ENCODE data around the gene ARG2. TPM values are rescaled to one million over a fixed set of nuclear protein-coding genes. Genes with fewer than 3 reads are reported as not detected.

Gene ARG2
- total and polyA plus RNA-seq, 2 experiments from 2014 or later: 11.0 to 12.9 TPM

GRCh38 chr14:67650151-67650550, 30.4 kb downstream of the ARG2 start:
- no peak for TF ChIP-seq CTCF (IDR thresholded peaks at IDR 0.05; ENCODE audit: low read depth, low read length)
- H3K4me3 ChIP-seq: no peak overlapping the region
- peaks cover 48% of the 10 kb centered on the region for H3K36me3 ChIP-seq
- H3K27me3 ChIP-seq: no peaks in the 10 kb centered on the region
- no peaks in the 10 kb centered on the region for H3K4me1 ChIP-seq (ENCODE audit: low read depth)
- H3K27ac ChIP-seq: no peak overlapping the region
- no peaks in the 10 kb centered on the region for H3K9me3 ChIP-seq (ENCODE audit: low read depth)
- no peak for DNase-seq (ENCODE audit: low read depth in 1 of 2, low spot score in 1 of 2)

- no peaks in the 10 kb centered on the region for H3K4me1 ChIP-seq (ENCODE audit: low read depth)
- no peaks in the 10 kb centered on the region for H3K27me3 ChIP-seq
- TF ChIP-seq CTCF (IDR thresholded peaks at IDR 0.05; ENCODE audit: low read depth, low read length): no peak
- no peak overlapping the region for H3K4me3 ChIP-seq
- peaks cover 53% of the 10 kb centered on the region for H3K36me3 ChIP-seq
- peak in 1 of 2 donors; percentile 76 for DNase-seq (ENCODE audit: low read depth in 1 of 2, low spot score in 1 of 2)
- no peaks in the 10 kb centered on the region for H3K9me3 ChIP-seq (ENCODE audit: low read depth)
- H3K27ac ChIP-seq: no peak overlapping the region
Observed at GRCh38 chr14:67650694-67651093, 31.0 kb downstream of the ARG2 start.

- no peak for TF ChIP-seq CTCF (IDR thresholded peaks at IDR 0.05; ENCODE audit: low read depth, low read length)
- Histone ChIP-seq H3K4me3 (no peak overlapping the region), H3K4me1 (ENCODE audit: low read depth) (no peaks in the 10 kb centered on the region), H3K27me3 (no peaks in the 10 kb centered on the region), H3K9me3 (ENCODE audit: low read depth) (no peaks in the 10 kb centered on the region), H3K36me3 (peaks cover 56% of the 10 kb centered on the region), H3K27ac (no peak overlapping the region)
- DNase-seq (ENCODE audit: low read depth in 1 of 2, low spot score in 1 of 2): no peak
Observed at GRCh38 chr14:67652189-67652588, 32.5 kb downstream of the ARG2 start.

GRCh38 chr14:67653651-67654280, 34.0 kb downstream of the ARG2 start:
- Histone ChIP-seq H3K27me3 (no peaks in the 10 kb centered on the region), H3K36me3 (peaks cover 56% of the 10 kb centered on the region), H3K9me3 (ENCODE audit: low read depth) (no peaks in the 10 kb centered on the region), H3K27ac (peak overlapping the region; percentile 69), H3K4me1 (ENCODE audit: low read depth) (no peaks in the 10 kb centered on the region), H3K4me3 (no peak overlapping the region)
- TF ChIP-seq CTCF (IDR thresholded peaks at IDR 0.05; ENCODE audit: low read depth, low read length): no peak
- peak; percentile 35 to 61 for DNase-seq (ENCODE audit: low read depth in 1 of 2, low spot score in 1 of 2)

- peaks cover 5% of the 10 kb centered on the region for H3K36me3 ChIP-seq
- no peaks in the 10 kb centered on the region for H3K9me3 ChIP-seq (ENCODE audit: low read depth)
- no peak for TF ChIP-seq CTCF (IDR thresholded peaks at IDR 0.05; ENCODE audit: low read depth, low read length)
- H3K27me3 ChIP-seq: no peaks in the 10 kb centered on the region
- no peak overlapping the region for H3K4me3 ChIP-seq
- H3K4me1 ChIP-seq (ENCODE audit: low read depth): no peaks in the 10 kb centered on the region
- H3K27ac ChIP-seq: no peak overlapping the region
- DNase-seq (ENCODE audit: low read depth in 1 of 2, low spot score in 1 of 2): no peak
Observed at GRCh38 chr14:67663633-67664032, 43.9 kb downstream of the ARG2 start.
